ENCODE results near the gene CALML6. TPM values are rescaled to one million over a fixed set of nuclear protein-coding genes. Genes with fewer than 3 reads are reported as not detected.

The CALML6 gene
- total RNA-seq, 4 donors from 2014 or later, result not detected

GRCh38 chr1:1924386-1924785 lies 9.3 kb downstream of the CALML6 start:
- Histone ChIP-seq H3K4me3 (no peak overlapping the region), H3K36me3 (no peaks in the 10 kb centered on the region), H3K27ac (no peak overlapping the region), H3K9me3 (no peaks in the 10 kb centered on the region), H3K4me1 (peaks cover 0 to 21% (median 4%) of the 10 kb centered on the region in 4 donors), H3K27me3 (no peaks in the 10 kb centered on the region)
- no peak for DNase-seq
- TF ChIP-seq CTCF (IDR thresholded peaks at IDR 0.05) (no peak), POLR2A (IDR thresholded peaks at IDR 0.05) (no peak)

- Histone ChIP-seq H3K27me3 (no peaks in the 10 kb centered on the region), H3K4me3 (no peak overlapping the region), H3K36me3 (no peaks in the 10 kb centered on the region), H3K27ac (no peak overlapping the region), H3K9me3 (no peaks in the 10 kb centered on the region), H3K4me1 (peaks cover 0 to 18% (median 3%) of the 10 kb centered on the region in 4 donors)
- DNase-seq, result no peak
- TF ChIP-seq POLR2A (IDR thresholded peaks at IDR 0.05), result no peak
- TF ChIP-seq CTCF (IDR thresholded peaks at IDR 0.05), result no peak
Observed at GRCh38 chr1:1924849-1925248, 9.8 kb downstream of the CALML6 start.

GRCh38 chr1:1925437-1926345 lies 10.6 kb downstream of the CALML6 start:
- Histone ChIP-seq H3K9me3 (no peaks in the 10 kb centered on the region), H3K27ac (no peak overlapping the region), H3K36me3 (no peaks in the 10 kb centered on the region), H3K4me3 (no peak overlapping the region), H3K4me1 (peaks cover 0 to 14% (median 2%) of the 10 kb centered on the region in 4 donors), H3K27me3 (no peaks in the 10 kb centered on the region)
- DNase-seq, result no peak
- TF ChIP-seq POLR2A (IDR thresholded peaks at IDR 0.05), result no peak
- TF ChIP-seq CTCF (IDR thresholded peaks at IDR 0.05), result no peak

GRCh38 chr1:1926346-1926811 lies 11.3 kb downstream of the CALML6 start:
- no peak overlapping the region for H3K27ac ChIP-seq
- H3K27me3 ChIP-seq, result no peaks in the 10 kb centered on the region
- peaks cover 0 to 14% (median 2%) of the 10 kb centered on the region in 4 donors for H3K4me1 ChIP-seq
- no peak overlapping the region for H3K4me3 ChIP-seq
- H3K9me3 ChIP-seq, result no peaks in the 10 kb centered on the region
- no peaks in the 10 kb centered on the region for H3K36me3 ChIP-seq
- TF ChIP-seq POLR2A (IDR thresholded peaks at IDR 0.05), result no peak
- TF ChIP-seq CTCF (IDR thresholded peaks at IDR 0.05), result no peak
- DNase-seq, result no peak

- H3K4me1 ChIP-seq, result peaks cover 0 to 14% (median 2%) of the 10 kb centered on the region in 4 donors
- no peak overlapping the region for H3K27ac ChIP-seq
- no peak overlapping the region for H3K4me3 ChIP-seq
- no peak for DNase-seq
- no peak for TF ChIP-seq CTCF (IDR thresholded peaks at IDR 0.05)
- TF ChIP-seq POLR2A (IDR thresholded peaks at IDR 0.05), result no peak
- H3K36me3 ChIP-seq, result no peaks in the 10 kb centered on the region
- no peaks in the 10 kb centered on the region for H3K9me3 ChIP-seq
- H3K27me3 ChIP-seq, result no peaks in the 10 kb centered on the region
Observed at GRCh38 chr1:1926886-1927660, 12.0 kb downstream of the CALML6 start.

All from Peyer's patch (tissue), 4 donors.